GM19438 (cell line): ENCODE measurements around the gene SACS.

Source experiments
- ATAC-seq: cut with Tn5 transposase; IDR thresholded peaks from one replicate; pipeline ENCODE4 v1.9.1; 2021; ENCODE audit warnings: low read depth; ENCODE audit not compliant: unreplicated experiment

The SACS gene

GRCh38 chr13:23365652-23366051 is 67.8 kb downstream of the SACS start:
- ATAC-seq: no peak

DNA sequence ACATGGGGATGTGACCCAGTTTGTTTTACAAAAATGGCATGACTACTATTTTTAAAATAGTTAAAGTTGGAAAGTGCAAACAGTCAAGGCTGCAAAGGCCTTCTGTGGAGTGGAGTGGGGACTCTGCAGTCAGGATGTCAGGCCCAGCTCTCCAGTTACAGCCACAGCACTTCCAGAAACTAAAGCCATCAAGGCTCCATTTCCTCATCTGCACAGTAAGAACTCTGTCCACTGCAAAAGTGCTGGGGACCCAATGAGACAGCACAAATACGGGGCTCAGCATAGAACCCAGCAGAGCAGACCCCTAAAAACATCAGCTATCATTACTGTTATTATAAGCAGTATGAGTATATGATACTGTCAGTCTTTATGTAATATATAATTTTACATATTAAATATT is 73.6 kb downstream of the SACS start:
- ATAC-seq: no peak

DNA sequence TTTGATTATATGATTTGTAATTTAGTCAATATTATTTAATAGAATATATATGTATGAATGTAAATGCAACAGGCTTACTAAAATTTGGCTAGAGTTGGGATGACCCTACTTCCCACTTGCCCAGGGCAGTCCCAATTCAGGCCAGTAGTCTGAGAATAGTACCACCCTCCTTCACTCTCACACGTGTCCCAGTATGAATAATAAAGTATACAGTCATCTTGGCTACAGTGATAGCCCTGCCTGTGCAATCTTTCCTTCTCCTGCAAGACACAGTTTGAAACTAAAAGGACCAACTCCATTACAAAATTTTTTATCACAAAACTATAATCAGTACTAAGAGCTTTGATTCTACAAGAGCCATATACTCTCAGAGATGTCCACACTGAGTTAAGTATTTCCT is 76.2 kb downstream of the SACS start:
- ATAC-seq: no peak

GRCh38 chr13:23356368-23356767 is 77.1 kb downstream of the SACS start:
- ATAC-seq: no peak

DNA sequence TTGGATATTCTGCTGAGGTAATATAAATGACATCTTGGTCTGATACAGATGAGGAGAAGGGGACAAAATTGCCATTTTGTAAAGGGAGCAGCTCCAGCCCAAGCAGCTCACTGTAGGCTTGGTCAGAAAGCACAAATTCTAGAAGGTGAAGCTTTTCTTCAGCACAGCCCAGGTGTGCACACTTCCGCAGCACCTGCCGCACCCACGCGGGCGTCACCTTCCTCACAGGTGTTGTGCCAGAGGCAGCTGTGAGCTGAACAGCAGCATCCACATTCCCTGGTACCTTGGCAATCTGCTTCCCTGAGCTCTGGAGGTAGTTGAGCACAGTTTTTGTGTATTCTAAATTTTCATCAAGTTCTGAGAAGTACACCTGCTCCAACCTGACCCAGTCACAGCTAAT is 79.0 kb downstream of the SACS start:
- ATAC-seq: no peak

DNA sequence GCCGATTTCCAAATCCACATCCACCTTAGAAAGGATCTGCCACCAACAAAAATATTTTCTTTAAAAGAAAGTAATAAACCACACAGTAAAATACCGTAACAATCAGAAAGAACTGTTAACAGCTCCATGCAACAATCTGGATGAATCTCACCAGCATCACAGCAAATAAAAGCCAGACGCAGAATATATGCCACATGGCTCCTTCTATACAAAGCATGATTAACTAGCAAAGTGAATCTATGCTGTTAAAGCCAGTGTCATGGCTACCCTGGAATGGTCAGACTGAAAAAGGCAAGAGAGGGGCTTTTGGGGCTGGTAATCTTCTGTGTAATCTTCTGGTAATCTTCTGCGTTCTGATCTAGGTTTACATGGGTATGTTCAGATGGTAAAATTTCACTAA is 81.3 kb downstream of the SACS start:
- no peak for ATAC-seq

DNA sequence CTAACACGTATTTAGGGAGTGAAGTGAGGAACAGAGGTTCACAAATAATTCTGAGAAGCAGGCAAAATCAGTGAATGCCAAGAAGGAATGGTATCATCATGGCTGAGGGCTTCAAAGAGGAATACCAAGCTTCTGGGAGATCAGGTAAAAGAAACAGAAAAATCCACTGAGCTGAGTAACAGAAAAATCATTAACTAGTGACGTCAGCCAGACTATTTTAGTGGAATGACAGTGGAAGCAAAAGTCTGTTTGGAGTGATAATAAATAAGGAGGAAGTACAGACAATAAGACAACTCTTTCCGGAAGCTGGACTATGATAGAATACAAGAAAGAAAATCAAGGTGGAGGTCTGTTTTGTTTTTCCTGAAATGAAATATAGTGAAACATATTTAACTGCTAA is 83.5 kb downstream of the SACS start:
- no peak for ATAC-seq

DNA sequence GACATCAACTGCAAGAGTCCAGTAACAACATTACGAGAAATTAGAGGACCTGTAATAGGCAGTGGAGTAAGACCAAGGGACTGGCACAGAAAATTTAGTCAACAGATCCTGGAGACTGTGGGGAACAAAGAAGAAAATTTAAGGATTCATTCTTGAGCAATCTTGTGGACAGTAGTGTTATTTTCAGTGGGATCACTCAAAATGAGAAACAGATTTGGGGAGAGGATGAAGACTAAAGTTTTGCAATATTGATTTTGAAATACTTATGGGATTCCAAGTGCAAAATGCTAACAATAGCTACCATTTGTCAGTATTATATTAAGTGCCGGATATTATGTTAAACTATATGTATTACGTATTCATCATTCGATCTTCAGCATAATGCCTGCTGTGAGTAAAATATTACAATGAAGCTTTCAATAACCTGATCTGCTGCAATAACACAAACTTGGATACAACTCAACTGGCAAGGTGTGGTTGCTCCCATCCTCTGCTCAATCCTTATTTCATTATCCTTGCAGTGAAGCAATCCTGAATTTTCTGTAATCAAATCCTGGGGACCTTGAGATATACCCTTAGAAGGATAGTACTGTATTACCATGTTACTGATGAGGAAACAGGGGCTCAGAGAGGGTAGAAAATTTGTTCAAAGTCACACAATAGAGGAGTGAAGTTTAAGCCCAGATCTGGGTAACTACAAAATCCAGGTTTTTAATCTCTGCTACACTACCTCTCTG is 84.2 kb downstream of the SACS start:
- no peak for ATAC-seq

DNA sequence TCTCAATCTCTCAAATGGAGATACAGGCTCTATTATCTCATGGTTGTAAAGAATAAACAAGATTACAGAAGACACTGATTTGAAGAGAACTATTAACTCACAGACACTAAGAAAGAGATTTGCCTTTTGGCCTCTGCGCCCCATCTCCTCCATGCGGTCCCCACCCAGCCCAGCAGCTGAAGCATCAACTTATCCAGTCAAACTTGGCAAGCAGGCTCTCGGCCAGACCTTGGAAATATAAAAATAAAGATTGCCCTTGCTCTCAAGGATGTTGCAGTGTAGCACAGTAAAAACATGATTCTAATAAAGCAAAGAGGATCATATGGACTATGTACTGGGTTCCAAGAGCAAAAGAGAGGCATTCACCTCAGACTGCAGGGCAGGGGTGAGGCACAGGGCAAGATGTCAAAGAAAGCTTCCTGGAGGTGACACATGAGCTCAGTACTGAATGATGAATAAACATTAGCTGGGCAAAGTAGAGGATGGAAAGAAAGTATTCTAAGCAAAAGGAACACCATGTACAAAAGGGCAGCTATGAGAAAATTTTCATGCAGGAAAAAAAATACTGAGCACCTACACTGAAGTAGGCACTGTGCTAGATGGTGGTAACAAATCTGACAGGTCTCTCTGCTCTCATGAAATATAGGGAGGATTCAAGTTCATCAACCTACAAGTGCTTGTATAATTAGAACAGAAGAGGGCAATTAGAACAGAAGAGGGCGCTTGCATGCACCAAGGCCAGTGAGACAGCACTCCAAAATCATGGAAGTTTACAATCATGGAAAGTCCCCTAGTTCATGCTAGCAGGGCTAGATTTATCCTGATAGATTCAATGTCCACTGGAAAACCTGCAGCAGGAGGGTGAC is 85.0 kb downstream of the SACS start:
- ATAC-seq: no peak

GRCh38 chr13:23347601-23348000 is 85.9 kb downstream of the SACS start:
- ATAC-seq: no peak

GRCh38 chr13:23344931-23345595 is 88.4 kb downstream of the SACS start:
- no peak for ATAC-seq

- ATAC-seq: no peak
Measured at GRCh38 chr13:23339225-23339624, 94.3 kb downstream of the SACS start.

- ATAC-seq: no peak
Measured at GRCh38 chr13:23330356-23330755, 103.1 kb downstream of the SACS start.

- ATAC-seq: no peak
Measured at GRCh38 chr13:23325191-23325590, 108.3 kb downstream of the SACS start.

DNA sequence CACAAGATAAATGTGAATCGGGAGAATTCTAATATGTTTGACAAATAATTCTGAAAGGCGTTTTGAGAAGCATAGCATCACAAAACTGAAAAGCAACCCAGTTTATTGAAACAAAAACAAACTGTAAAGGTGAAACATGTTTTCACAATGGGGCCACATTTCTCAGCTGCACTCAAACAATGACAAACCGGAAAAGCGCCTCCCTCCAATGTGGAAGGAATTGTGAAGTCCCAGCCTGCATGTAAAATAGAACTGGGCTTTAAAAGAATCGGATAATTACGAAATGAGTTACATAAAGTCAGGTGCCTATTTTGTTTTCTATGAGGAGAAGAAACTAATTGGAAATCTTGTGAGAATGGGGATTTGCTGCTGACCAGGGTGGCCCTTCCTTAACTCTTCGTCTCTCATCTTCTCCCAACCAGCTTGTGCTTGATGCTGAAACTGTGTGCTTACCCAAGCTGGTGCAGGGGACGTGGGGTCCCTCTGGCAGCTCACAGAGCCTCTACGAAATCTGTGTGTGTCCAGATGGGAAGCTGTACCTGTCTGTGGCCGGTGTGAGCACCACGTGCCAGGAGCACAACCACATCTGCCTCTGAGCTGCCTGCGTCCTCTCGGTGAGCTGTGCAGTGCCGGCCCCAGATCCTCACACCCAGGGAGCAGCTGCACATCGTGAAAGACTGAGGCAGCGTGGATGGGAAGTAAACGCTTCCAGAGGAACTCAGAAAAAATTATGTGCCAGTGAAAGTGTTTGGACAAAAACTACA is 109.4 kb downstream of the SACS start:
- no peak for ATAC-seq

GRCh38 chr13:23322353-23323336 is 110.9 kb downstream of the SACS start:
- no peak for ATAC-seq

GRCh38 chr13:23321535-23322241 is 111.8 kb downstream of the SACS start:
- peak; percentile 62 for ATAC-seq

DNA sequence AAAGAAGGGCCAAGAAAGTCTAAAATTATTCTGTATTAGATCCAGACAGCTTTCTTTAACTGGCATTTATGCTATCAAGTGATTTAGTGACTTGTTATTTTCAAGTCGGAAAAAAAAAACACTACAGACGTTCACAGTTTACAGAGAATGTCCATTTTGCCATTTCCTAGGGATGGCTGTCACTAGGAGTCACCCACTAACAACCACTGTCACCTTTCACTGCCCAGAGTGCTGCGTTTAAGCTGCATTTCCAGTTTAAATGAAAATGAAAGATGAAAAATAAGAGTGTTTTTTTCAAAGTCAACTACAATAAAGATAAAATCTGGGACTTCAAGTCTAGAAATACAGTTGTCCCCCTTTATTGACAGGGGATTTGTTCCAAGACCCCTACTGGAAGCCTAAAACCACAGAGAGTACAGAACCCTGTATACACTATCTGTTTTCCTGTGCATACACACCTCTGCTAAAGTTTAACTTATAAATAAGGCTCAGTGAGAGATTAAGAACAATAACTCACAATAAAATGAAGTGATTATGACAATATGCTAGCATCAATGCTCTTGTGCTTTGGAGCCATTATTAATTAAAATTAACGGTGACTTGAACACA is 112.5 kb downstream of the SACS start:
- peak; percentile 17 for ATAC-seq

DNA sequence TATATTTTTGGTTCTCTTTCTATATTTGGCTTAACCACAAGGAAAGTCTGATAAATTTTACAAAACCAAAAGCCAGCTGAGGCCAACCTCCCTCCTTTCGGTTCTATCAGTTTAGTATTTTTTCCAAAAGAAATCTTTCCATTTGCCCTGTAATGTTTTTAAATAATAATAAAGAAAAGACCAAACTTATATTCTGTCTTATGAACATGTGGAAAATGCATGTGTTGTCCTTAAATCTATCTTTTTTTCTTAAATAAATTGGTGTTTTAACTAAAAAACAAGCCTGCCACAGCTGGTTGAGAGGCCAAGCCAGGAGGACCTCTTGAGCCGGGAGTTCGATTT is 113.6 kb downstream of the SACS start:
- no peak for ATAC-seq
